ENCODE results near the gene RCC2. TPM values are rescaled to one million over a fixed set of nuclear protein-coding genes. Genes with fewer than 3 reads are reported as not detected.
"Not testable (repeated sequence)": the region's sequence is repeated elsewhere in the genome, so short reads cannot be mapped to it uniquely, and the experiment has no call there.

The RCC2 gene
- total and polyA plus RNA-seq, 2 donors, result 24.0 to 36.9 TPM

DNA sequence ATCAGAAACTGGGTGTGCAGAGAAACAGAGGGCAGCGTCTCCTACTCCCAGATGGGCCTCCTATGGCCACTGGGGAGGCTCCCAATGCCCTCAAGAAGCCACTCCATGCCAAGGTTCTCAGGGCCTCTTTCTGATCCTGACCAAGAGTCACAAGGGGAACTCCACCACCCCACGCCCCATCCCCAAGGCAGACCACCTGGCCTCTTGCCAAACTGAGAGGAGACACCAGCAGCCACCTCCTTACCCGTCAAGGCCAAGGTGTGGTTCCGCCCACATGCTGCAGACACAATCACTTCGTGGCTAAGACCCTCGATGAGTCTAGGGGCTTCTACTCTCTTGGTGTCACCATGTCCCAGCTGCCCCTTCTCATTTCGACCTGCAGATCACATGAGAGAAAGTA is 17.0 kb downstream of the RCC2 start:
- no peaks in the 10 kb centered on the region for H3K4me1 ChIP-seq (ENCODE audit: insufficient read depth)
- no peak overlapping the region for H3K4me3 ChIP-seq (ENCODE audit: low read depth, low read length)
- DNase-seq (ENCODE audit: extremely low spot score), result no peak
- H3K36me3 ChIP-seq (ENCODE audit: insufficient read depth), result peaks cover under 1% of the 10 kb centered on the region
- no peak overlapping the region for H3K27ac ChIP-seq (ENCODE audit: low read depth)
- WGBS, result 71% methylated on average over 7 of the region's 7 CpGs

DNA sequence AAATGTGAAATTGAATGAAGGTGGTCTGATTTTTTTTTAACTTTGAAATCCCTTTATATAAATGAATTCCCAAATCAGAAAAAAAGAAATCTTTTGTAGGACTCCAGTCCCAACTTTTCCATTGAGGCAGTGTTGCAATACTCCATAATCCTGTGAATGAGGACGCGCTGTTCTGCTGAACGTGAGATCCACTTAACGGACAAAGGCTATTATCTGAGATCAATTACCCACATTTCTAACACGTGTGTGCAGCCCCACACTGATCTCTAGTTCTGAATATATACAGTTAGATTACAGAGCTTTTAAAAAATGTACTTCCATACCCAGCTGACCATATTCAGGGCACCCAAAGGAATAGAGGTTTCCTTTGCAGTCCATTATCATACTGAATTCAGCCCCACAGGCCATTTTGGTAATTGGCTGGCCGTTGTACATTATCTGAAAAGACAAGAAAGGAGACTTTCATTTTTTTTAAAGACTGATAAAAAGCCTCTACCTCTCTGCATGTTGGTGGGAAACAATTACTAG is 19.0 kb downstream of the RCC2 start:
- no peak for DNase-seq (ENCODE audit: extremely low spot score)
- no peak overlapping the region for H3K27ac ChIP-seq (ENCODE audit: low read depth)
- no peak overlapping the region for H3K4me3 ChIP-seq (ENCODE audit: low read depth, low read length)
- no peaks in the 10 kb centered on the region for H3K4me1 ChIP-seq (ENCODE audit: insufficient read depth)
- WGBS, result 84% methylated on average over 6 of the region's 6 CpGs
- H3K36me3 ChIP-seq (ENCODE audit: insufficient read depth), result peaks cover 2% of the 10 kb centered on the region

DNA sequence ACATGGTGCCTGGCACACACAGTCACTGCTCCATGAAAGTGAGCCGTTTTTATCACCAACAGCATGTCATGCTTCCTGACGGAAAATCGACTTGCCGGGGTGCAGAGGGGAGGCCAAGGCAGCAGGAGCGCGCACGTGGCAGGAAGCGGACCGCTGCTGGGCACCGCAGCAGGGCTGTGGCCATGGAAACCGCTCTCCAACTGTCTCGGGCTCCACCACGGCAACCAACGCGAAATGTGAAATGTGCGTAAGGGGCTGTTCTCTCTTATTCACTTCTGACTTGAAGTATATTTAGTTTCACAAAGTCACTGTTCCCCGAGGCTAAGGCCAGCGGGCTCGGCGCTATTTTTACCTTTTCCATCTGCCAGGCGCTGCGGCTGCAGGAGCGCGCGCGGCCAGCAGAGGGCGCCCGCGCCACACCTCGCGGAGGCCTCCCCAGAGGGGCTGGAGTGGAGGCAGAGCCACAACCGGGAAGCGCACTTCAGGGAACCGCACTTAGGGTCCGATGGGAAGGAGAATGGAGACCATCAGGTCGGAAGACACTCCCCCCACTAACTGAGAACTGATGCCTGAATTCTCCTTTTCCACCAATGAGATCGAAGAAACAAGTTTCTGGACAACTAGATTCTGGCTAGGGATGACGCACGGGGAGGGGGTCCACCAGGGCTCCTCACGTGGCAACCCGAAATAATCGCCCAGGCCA is 19.7 kb downstream of the RCC2 start:
- H3K36me3 ChIP-seq (ENCODE audit: insufficient read depth), result peaks cover 2% of the 10 kb centered on the region
- no peak for DNase-seq (ENCODE audit: extremely low spot score)
- no peak overlapping the region for H3K27ac ChIP-seq (ENCODE audit: low read depth)
- H3K4me3 ChIP-seq (ENCODE audit: low read depth, low read length), result no peak overlapping the region
- 44% methylated on average over 42 of the region's 42 CpGs for WGBS
- H3K4me1 ChIP-seq (ENCODE audit: insufficient read depth), result no peaks in the 10 kb centered on the region

DNA sequence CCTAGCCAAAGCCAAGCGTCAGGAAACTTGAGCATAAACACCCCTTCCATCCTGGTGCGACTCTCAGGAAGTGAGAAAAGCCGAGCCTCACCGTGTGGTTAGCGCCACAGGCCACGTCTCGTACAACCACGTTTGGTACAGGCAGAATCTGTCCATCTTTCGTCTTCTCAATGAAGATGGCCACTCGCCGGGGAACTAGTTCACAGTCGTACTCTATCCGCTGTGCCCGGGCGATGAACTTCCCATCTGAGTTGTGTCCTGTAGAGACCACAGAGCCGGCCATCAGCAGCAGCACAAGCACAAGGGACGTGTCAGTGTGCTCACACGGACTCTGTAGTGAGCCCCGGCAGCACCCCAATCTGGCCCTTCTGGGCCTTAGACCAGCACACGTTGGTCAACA is 23.1 kb downstream of the RCC2 start:
- H3K4me1 ChIP-seq (ENCODE audit: insufficient read depth), result no peaks in the 10 kb centered on the region
- no peak overlapping the region for H3K4me3 ChIP-seq (ENCODE audit: low read depth, low read length)
- H3K36me3 ChIP-seq (ENCODE audit: insufficient read depth), result peaks cover 2% of the 10 kb centered on the region
- WGBS, result 94% methylated on average over 20 of the region's 20 CpGs
- no peak overlapping the region for H3K27ac ChIP-seq (ENCODE audit: low read depth)
- DNase-seq (ENCODE audit: extremely low spot score), result no peak

DNA sequence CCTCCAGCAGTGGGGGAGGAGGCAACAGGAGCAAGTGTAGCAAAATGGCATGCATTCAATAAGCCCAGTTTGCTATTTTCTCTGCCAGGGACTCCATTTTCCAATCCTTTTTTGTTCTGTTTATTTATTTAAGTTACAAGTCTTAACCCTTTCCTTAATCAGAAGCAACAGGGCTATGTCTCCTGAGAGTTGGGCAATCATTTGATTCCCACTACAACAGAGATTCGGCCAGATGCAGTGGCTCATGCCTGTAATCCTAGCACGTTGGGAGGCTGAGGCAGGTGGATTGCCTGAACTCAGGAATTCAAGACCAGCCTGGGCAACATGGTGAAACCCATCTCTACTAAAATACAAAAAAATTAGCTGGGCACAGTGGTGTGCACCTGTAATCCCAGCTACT is 25.5 kb downstream of the RCC2 start:
- no peak for DNase-seq (ENCODE audit: extremely low spot score)
- H3K27ac ChIP-seq (ENCODE audit: low read depth), result no peak overlapping the region
- WGBS, result 86% methylated on average over 2 of the region's 2 CpGs
- no peak overlapping the region for H3K4me3 ChIP-seq (ENCODE audit: low read depth, low read length)
- H3K36me3 ChIP-seq (ENCODE audit: insufficient read depth), result peaks cover 2% of the 10 kb centered on the region
- no peaks in the 10 kb centered on the region for H3K4me1 ChIP-seq (ENCODE audit: insufficient read depth)

DNA sequence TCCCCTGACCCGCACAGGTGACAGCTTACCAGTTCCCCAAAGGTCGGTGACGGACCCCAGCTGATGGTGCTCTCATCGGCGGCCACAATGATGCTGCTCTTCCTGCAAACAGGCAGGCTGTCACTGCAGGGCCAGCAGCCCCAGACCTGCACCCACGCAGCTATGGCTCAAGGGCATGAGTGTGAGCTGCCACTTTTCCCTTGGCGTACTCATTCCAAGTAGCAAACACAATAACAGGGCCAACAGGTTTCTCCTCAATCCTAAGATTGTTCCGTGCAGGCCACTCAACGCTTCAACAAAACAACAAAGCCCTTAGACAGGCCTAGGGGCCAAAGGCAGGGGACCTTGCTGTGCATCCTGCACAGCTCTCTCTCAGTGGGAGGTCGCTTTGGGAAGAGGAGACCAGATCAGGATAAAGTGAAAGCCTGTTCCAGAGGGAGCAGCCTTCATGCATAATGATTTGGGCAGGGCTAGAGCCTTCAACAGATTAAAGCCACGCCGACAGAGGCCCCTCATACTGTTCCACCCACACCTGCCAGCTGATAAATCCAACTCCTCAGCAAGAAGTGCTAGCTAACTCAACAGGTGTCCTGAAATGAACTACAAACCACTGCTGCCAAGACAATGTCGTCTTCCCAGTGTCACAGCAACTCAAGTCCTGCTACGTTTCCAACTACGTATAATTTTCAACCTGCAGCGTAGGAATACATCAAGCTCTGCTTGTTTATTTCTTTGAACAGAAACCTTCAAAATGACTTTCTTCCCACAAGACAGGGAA is 27.2 kb downstream of the RCC2 start:
- peaks cover 2% of the 10 kb centered on the region for H3K36me3 ChIP-seq (ENCODE audit: insufficient read depth)
- 86% methylated on average over 16 of the region's 16 CpGs for WGBS
- no peak for DNase-seq (ENCODE audit: extremely low spot score)
- H3K27ac ChIP-seq (ENCODE audit: low read depth), result no peak overlapping the region
- no peak overlapping the region for H3K4me3 ChIP-seq (ENCODE audit: low read depth, low read length)
- no peaks in the 10 kb centered on the region for H3K4me1 ChIP-seq (ENCODE audit: insufficient read depth)

DNA sequence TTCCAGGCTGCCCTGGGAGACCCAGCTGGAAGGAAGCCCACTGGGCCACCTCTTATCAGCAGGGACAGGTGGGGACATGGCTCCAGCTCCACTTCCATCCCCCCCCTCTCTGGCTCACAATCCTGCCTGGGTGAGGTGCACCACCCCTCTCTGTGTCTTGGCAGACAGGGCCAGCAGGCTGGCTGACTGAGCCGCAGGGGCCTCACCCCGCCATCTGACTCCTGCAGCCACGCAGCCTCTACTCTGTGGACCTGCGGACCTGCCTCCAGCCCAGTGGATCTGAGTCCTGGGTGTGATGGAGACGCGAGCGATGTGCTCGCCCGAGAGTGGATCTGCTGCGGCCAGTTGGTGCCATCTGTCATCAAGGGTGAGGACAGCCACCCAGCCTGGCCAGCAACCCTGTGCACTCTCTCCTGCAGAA is 30.1 kb downstream of the RCC2 start:
- Histone ChIP-seq H3K4me1 (ENCODE audit: insufficient read depth) (no peaks in the 10 kb centered on the region), H3K4me3 (ENCODE audit: low read depth, low read length) (no peak overlapping the region), H3K36me3 (ENCODE audit: insufficient read depth) (no peaks in the 10 kb centered on the region), H3K27ac (ENCODE audit: low read depth) (no peak overlapping the region)
- DNase-seq (ENCODE audit: extremely low spot score), result no peak
- WGBS, result 91% methylated on average over 10 of the region's 10 CpGs

DNA sequence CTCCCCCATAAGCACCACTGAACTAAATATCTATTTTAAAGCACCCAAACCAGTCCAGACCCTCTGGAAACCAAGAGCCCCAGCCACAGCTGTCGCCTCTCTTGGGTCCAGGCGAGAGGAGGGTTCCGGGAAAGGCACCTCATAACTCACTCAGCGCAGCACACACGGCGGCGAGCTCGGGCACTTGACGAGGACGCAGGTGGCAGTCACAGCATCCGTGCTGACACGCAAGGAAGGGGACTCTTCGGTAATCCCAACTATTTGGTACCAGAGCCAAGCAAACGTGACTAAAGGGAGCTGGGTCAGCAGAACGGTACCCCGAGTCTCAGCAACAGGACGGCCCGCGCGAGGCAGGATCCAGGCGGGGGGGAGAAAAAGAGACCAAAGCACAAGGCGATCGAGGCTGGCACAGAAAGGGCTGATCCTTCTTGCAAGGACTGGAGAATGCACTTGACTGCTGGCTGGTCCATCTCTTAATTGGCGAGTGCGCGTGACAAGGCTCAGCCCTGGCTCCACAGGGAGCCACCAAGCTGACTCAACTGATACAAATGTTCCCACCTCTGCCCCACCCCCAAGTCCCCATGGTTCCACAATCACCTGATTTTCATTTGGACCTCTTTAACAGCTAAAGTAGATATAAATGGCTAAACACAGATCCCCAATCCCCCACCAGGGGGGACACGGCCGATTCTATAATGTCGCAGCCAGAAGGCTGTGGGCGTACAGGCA is 31.5 kb downstream of the RCC2 start:
- H3K4me3 ChIP-seq (ENCODE audit: low read depth, low read length); H3K36me3 ChIP-seq (ENCODE audit: insufficient read depth); H3K27ac ChIP-seq (ENCODE audit: low read depth); DNase-seq (ENCODE audit: extremely low spot score); H3K4me1 ChIP-seq (ENCODE audit: insufficient read depth): not testable (repeated sequence)
- 94% methylated on average over 30 of the region's 30 CpGs for WGBS

DNA sequence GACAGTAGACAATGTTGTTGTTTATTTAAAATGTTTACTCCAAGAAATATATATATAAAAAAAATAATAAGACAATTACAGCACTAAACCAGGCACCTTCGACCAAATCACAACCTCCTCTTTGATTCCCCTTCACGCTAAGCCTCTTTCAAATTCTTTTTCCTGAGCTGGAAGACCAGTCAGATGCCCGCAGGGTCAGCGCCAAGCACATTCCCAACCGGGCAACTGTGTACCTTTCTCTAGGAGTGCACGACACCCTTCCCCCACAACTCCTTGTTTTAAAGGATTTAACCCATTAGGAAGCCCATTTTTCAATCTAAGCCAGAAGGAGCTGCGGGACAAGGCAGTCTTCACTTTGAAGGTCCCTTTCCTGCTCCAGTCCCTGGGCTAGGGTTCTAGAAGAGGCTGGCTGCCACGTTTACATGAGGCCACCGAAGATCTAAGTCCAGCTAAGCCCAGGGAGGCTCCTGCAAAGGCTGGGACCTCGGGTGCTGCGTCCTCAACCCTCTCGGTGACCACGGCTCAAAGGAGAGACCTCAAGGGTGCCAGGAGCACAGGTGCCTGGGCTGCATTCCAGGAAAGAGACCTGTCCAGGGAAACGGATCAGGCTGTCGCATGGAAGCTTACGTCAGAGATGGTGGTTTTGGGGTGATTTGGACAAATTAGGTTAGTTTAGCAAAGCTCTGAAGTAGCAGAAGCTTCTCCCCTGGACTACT is 32.6 kb downstream of the RCC2 start:
- not testable (repeated sequence) for H3K27ac ChIP-seq (ENCODE audit: low read depth); DNase-seq (ENCODE audit: extremely low spot score); H3K4me3 ChIP-seq (ENCODE audit: low read depth, low read length); H3K36me3 ChIP-seq (ENCODE audit: insufficient read depth); H3K4me1 ChIP-seq (ENCODE audit: insufficient read depth)
- WGBS, result 76% methylated on average over 16 of the region's 16 CpGs

DNA sequence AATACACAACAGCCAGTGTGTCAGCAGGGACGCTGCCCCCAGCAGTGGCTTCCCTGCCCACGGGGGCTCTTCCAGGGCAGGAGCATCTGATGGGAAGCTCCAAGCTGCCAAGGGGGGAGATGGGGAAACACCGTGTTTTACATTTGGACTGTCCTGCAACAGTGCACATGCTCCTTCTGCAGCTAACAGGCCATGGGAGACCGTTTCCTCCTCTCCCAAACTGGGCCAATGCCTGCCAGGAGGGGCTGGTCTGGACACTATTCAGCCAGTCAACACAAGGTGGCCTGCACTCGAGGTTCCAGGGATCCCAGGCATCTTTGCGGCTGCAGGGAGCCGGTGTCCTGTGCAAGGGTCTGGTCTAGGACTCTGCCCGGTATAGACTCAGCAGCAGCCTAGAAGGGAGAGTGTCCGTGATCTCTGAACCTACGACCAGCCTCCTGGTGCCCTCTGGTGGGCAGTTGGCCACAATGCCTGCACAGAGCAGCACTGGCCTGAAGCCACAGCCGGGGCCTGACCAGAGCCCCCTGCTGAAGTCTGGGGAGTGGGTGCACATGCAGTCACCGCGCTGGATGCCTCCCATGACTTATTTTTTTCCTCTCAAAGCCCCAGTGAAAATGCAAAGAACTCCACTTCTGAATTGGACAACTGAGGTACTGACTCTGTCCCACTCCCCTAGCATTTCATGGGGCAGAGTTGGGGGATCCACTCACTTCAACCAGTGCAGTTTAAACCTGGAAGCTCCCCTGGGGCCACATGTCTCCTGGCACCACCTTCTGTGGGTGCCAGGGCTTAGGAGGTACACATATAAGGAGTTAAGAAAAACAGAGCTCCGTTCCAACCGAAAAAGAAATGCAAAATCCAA is 33.3 kb downstream of the RCC2 start:
- DNase-seq (ENCODE audit: extremely low spot score), result no peak
- H3K4me3 ChIP-seq (ENCODE audit: low read depth, low read length), result no peak overlapping the region
- 46% methylated on average over 15 of the region's 15 CpGs for WGBS

DNA sequence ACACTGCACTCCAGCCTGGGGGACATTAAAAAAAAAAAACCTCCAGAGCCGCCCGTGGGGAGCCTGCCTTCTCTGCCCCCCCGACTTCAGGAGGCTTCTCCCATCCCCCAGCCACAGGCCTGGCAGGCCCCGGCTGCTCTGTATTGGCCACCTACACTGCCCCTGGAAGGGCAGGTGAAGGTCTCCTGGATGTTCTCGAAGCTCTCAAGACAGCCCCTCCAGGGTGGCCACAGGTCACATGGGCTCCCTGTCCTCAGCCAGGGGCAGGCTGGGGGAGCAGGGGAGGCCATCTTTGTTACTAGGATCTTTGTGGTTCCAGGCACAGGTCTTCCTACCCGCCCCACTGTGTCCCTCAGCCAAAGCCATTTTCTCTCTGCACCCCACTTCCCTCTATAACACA is 34.7 kb downstream of the RCC2 start:
- WGBS, result 71% methylated on average over 6 of the region's 6 CpGs
- H3K27ac ChIP-seq (ENCODE audit: low read depth), result no peak overlapping the region
- no peaks in the 10 kb centered on the region for H3K4me1 ChIP-seq (ENCODE audit: insufficient read depth)
- no peak overlapping the region for H3K4me3 ChIP-seq (ENCODE audit: low read depth, low read length)
- DNase-seq (ENCODE audit: extremely low spot score), result no peak
- no peaks in the 10 kb centered on the region for H3K36me3 ChIP-seq (ENCODE audit: insufficient read depth)

More for the DNA sequence above, 33.3 kb downstream of the RCC2 start:
- Histone ChIP-seq H3K27ac (ENCODE audit: low read depth) (no peak overlapping the region), H3K4me1 (ENCODE audit: insufficient read depth) (no peaks in the 10 kb centered on the region), H3K36me3 (ENCODE audit: insufficient read depth) (no peaks in the 10 kb centered on the region)

DNA sequence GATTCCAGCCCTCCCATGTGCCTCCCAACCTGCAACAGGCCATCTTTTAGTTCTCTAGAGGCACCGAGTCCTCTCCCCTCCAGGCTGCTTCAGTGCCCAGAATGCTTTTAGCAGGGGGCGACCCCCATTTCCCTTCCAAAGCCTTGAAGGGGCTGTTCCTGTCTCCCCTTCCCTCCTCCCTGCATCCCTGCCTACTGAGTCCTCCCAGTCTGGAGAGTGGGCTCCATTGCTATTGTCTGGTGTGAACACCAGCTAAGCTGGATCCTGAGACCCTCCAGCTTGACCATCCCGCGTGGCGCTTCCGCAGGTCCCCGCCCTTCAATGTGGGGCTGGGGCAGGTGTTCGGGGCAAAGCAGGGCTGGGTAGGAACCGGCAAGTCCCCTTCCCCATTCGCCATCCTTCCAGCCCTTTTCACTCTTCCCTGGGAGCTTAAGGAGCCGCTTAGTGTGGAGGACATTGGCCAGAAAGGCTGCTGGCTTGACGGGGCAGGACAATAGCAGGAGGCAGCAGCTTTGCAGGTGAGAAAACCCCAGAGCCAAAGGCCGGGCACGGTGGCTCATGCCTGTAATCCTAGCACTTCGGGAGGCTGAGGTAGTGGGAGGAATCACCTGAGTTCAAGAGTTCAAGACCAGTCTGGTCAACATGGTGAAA is 35.3 kb downstream of the RCC2 start:
- WGBS, result 56% methylated on average over 15 of the region's 15 CpGs
- no peak overlapping the region for H3K27ac ChIP-seq (ENCODE audit: low read depth)
- no peak overlapping the region for H3K4me3 ChIP-seq (ENCODE audit: low read depth, low read length)

More for the DNA sequence above, 35.3 kb downstream of the RCC2 start:
- no peaks in the 10 kb centered on the region for H3K4me1 ChIP-seq (ENCODE audit: insufficient read depth)
- DNase-seq (ENCODE audit: extremely low spot score), result no peak
- H3K36me3 ChIP-seq (ENCODE audit: insufficient read depth), result no peaks in the 10 kb centered on the region
